ENCODE data around the gene SPOCK1.

- TF ChIP-seq FOS (IDR thresholded peaks at IDR 0.05; ENCODE audit: borderline replicate concordance, insufficient read depth, low read length), result no peak
- TF ChIP-seq POLR2AphosphoS5 (IDR thresholded peaks at IDR 0.05; ENCODE audit: insufficient read depth, low read depth, low read length), result no peak
- TF ChIP-seq EZH2 (IDR thresholded peaks at IDR 0.05; ENCODE audit: borderline replicate concordance, low read depth, low read length, severe bottlenecking), result no peak
- no peak for TF ChIP-seq CTCF (IDR thresholded peaks at IDR 0.05; ENCODE audit: extremely low read depth in 1 of 2, insufficient read depth in 1 of 2, low read depth in 1 of 2, low read length in 2 of 2)
- no peak for TF ChIP-seq POLR2A (IDR thresholded peaks at IDR 0.05; ENCODE audit: low read depth, low read length)
These were observed 541.7 kb downstream of the SPOCK1 start for GRCh38 chr5:136957428-136957827.

Data from endothelial cell of umbilical vein (primary cell).